SU-DHL-6 (cell line): Measurements from ENCODE around the gene IFIH1.

ENCODE experiments used
- H2AFZ ChIP-seq: fragments of 200-600 bp; sonication (generic); 2 replicates; pipeline ENCODE4 v1.6.1; 2014; ENCODE audit warnings: low read depth, mild to moderate bottlenecking, moderate library complexity, mixed read lengths, antibody characterized with exemption, low read length; ENCODE audit not compliant: severe bottlenecking
- H3F3A ChIP-seq: fragments of 200-600 bp; shearing (Covaris generic); 2 replicates; pipeline ENCODE4 v1.6.0; 2016; ENCODE audit warnings: antibody characterized with exemption, mild to moderate bottlenecking; ENCODE audit not compliant: insufficient read depth
- H3K27ac ChIP-seq: fragments of 200-600 bp; sonication (generic); 2 replicates; pipeline ENCODE4 v1.5.1; 2016; ENCODE audit warnings: low read depth, mild to moderate bottlenecking, low read length, moderate library complexity, mixed read lengths
- H3K27me3 ChIP-seq: fragments of 200-600 bp; sonication (generic), shearing (Covaris generic); 2 replicates; pipeline ENCODE4 v1.6.0; 2014; ENCODE audit warnings: mild to moderate bottlenecking, low read length
- H3K36me3 ChIP-seq: fragments of 200-600 bp; sonication (generic); 2 replicates; pipeline ENCODE4 v1.6.1; 2014; ENCODE audit warnings: mild to moderate bottlenecking, low read length, mixed read lengths
- H3K4me2 ChIP-seq: fragments of 300-600, 200-600 bp; shearing (Covaris generic), sonication (generic); 2 replicates; pipeline ENCODE4 v1.6.0; 2014; ENCODE audit warnings: low read length, low read depth, mild to moderate bottlenecking; ENCODE audit not compliant: poor library complexity, severe bottlenecking
- H3K4me3 ChIP-seq: fragments of 200-600 bp; sonication (generic); 2 replicates; pipeline ENCODE4 v1.5.1; 2014; ENCODE audit warnings: antibody characterized with exemption, low read length, mild to moderate bottlenecking, mixed read lengths; ENCODE audit not compliant: insufficient read depth, poor library complexity, severe bottlenecking
- H3K79me2 ChIP-seq: fragments of 200-600 bp; sonication (generic); 2 replicates; pipeline ENCODE4 v1.6.1; 2014; ENCODE audit warnings: mild to moderate bottlenecking, low read length, moderate library complexity; ENCODE audit not compliant: insufficient read depth
- H3K9ac ChIP-seq: fragments of 200-600 bp; sonication (generic); 2 replicates; pipeline ENCODE4 v1.7.0; 2014; ENCODE audit warnings: mild to moderate bottlenecking, low read length
- H3K9me2 ChIP-seq: fragments of 200-600 bp; sonication (generic); replicated peaks from 2 replicates; pipeline ENCODE4 v1.6.1; 2014; ENCODE audit warnings: low read length; ENCODE audit not compliant: insufficient read depth
- H3K9me3 ChIP-seq: fragments of 200-600 bp; sonication (generic); 2 replicates; pipeline ENCODE4 v1.6.1; 2014; ENCODE audit warnings: low read length, mixed read lengths; ENCODE audit not compliant: insufficient read depth
- H4K20me1 ChIP-seq: fragments of 200-600 bp; sonication (generic); 2 replicates; pipeline ENCODE4 v1.6.1; 2014; ENCODE audit warnings: low read depth, mild to moderate bottlenecking, antibody characterized with exemption, low read length, moderate library complexity, mixed read lengths
- EZH2phosphoT487 ChIP-seq: fragments of 200-600 bp; sonication (generic), shearing (Covaris generic); conservative IDR thresholded peaks from 2 replicates; pipeline ENCODE4 v1.6.1; 2018; ENCODE audit warnings: mild to moderate bottlenecking, antibody characterized with exemption, low read length, moderate library complexity, mixed read lengths
- TF ChIP-seq, protein P1 (sequence below): fragments of 200-600 bp; sonication (generic); IDR thresholded peaks from one replicate; pipeline ENCODE4 v1.5.1; 2017; ENCODE audit warnings: antibody characterized with exemption, mild to moderate bottlenecking, low read length, moderate library complexity; ENCODE audit not compliant: insufficient read depth, poor library complexity, severe bottlenecking

Gene IFIH1

DNA sequence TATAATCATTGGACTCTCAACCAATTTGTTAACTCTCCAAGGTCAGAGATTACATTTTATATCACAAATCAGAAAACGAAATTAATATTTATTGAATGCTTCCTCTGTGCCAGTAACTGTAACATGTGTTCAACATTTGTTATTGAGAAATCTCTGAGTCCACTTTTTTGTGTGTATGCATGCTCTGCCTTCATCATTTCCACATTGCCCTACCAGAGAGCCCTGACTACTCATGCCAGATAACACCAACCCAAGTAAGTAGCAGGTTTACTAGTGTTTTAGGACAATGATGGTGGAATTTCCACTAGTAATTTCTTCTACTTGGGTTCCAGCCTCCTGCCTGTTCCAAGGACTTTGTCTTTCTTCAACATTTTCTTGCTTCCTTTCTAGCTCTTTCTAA is 61.1 kb downstream of the IFIH1 start:
- H3K36me3 ChIP-seq: no peaks in the 10 kb centered on the region
- no peaks in the 10 kb centered on the region for H3K9me3 ChIP-seq
- no peaks in the 10 kb centered on the region for H4K20me1 ChIP-seq
- TF ChIP-seq EZH2phosphoT487: no peak
- TF ChIP-seq, protein P1, sequence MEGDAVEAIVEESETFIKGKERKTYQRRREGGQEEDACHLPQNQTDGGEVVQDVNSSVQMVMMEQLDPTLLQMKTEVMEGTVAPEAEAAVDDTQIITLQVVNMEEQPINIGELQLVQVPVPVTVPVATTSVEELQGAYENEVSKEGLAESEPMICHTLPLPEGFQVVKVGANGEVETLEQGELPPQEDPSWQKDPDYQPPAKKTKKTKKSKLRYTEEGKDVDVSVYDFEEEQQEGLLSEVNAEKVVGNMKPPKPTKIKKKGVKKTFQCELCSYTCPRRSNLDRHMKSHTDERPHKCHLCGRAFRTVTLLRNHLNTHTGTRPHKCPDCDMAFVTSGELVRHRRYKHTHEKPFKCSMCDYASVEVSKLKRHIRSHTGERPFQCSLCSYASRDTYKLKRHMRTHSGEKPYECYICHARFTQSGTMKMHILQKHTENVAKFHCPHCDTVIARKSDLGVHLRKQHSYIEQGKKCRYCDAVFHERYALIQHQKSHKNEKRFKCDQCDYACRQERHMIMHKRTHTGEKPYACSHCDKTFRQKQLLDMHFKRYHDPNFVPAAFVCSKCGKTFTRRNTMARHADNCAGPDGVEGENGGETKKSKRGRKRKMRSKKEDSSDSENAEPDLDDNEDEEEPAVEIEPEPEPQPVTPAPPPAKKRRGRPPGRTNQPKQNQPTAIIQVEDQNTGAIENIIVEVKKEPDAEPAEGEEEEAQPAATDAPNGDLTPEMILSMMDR: no peak
- H3K27ac ChIP-seq: no peak overlapping the region
- H3K4me2 ChIP-seq: no peak overlapping the region
- no peak overlapping the region for H3K4me3 ChIP-seq
- H3F3A ChIP-seq: no peaks in the 10 kb centered on the region
- H3K27me3 ChIP-seq: no peaks in the 10 kb centered on the region
- H3K9me2 ChIP-seq: no peaks in the 10 kb centered on the region
- H2AFZ ChIP-seq: no peak overlapping the region
- H3K79me2 ChIP-seq: no peaks in the 10 kb centered on the region
- H3K9ac ChIP-seq: no peak overlapping the region

DNA sequence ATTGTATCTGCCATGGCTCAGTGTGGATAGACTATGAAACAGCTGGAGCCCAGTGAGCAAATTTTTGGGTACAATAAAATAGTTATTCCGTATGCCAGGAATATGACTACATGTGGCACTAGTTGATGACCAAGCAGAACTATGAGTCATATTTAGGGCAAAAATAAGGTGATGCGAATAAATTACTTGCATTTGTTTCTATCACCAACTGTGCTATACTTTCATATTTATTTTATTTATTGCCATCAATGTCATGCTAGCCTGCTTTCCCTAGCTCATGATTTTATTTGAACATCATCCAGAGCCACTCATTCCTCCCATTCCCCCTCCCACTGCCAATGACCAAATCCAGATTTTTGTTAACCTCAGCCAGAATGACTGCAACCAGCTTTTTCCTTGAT is 61.9 kb downstream of the IFIH1 start:
- Histone ChIP-seq H3K4me2 (no peak overlapping the region), H4K20me1 (no peaks in the 10 kb centered on the region), H3K27ac (no peak overlapping the region), H3K79me2 (no peaks in the 10 kb centered on the region), H3K4me3 (no peak overlapping the region), H3K36me3 (no peaks in the 10 kb centered on the region), H3K9me2 (no peaks in the 10 kb centered on the region), H3K9ac (no peak overlapping the region), H3F3A (no peaks in the 10 kb centered on the region), H3K9me3 (no peaks in the 10 kb centered on the region), H2AFZ (no peak overlapping the region), H3K27me3 (no peaks in the 10 kb centered on the region)
- no peak for TF ChIP-seq EZH2phosphoT487
- TF ChIP-seq, protein P1: no peak

DNA sequence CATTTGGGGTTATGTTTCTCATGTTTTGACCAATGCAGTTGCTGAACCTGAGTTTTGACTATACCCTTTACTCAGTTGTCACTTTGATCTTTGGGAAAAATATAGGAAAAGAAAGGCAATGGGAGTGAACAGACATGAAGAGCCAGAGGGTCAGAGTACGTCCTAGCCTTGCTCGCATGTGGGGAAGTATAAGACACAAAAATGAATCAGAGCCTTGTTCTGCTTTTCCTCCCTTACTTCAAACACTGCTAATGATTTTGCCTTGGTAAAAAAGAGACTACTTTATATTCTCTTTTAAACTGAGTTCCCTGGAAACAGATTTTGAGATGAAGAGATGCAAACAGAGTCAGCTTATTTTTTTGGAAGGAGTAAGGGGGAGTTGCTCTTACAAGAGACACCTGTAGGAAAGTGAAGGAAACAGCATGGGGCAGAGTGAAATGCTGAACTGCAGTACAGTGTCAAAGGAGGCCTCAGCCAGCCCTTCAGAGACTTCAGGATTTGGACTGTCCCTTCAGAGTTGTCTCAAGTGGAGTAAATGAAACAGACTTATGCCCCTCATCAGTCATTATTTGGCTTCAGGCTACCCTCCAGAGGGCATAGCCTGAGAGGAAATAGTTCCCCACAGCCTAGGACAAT is 64.1 kb downstream of the IFIH1 start:
- Histone ChIP-seq H3K9me3 (no peaks in the 10 kb centered on the region), H3K9ac (no peak overlapping the region), H4K20me1 (no peaks in the 10 kb centered on the region), H3K4me3 (no peak overlapping the region), H3K79me2 (no peaks in the 10 kb centered on the region), H3K27me3 (no peaks in the 10 kb centered on the region), H3F3A (no peaks in the 10 kb centered on the region), H3K4me2 (no peak overlapping the region), H3K36me3 (no peaks in the 10 kb centered on the region), H2AFZ (no peak overlapping the region), H3K9me2 (no peaks in the 10 kb centered on the region), H3K27ac (no peak overlapping the region)
- TF ChIP-seq, protein P1: no peak
- no peak for TF ChIP-seq EZH2phosphoT487
